PC-9 (cell line): Measurements from ENCODE around the gene TMEM9.

Experiments used
- CTCF ChIP-seq: fragments of 200-600 bp; sonication (generic); conservative IDR thresholded peaks from 2 replicates; pipeline ENCODE4 v1.6.1; 2017; ENCODE audit warnings: mixed run types, antibody characterized with exemption, mild to moderate bottlenecking, moderate library complexity
- EZH2 ChIP-seq: fragments of 200-600 bp; sonication (generic); IDR thresholded peaks from 2 replicates; pipeline ENCODE4 v1.8.0; 2017; ENCODE audit warnings: antibody characterized with exemption, low read depth

GRCh38 chr1:201154389-201155165, at the start of gene TMEM9:
- TF ChIP-seq CTCF, result no peak
- no peak for TF ChIP-seq EZH2
